Stimulated activated CD8-positive, alpha-beta memory T cell treated with anti-CD3 and anti-CD28 coated beads, Interleukin-15, amount 100 ng/mL, for 1 hour (primary cell): ENCODE results near the gene NXPH4.

Experiments
- DNase-seq: peaks from one replicate; pipeline ENCODE4 v3.0.0-alpha.2; 2020; ENCODE audit warnings: low read depth

The NXPH4 gene

GRCh38 chr12:57183939-57184725 lies 32.5 kb upstream of the NXPH4 start:
- DNase-seq = no peak

GRCh38 chr12:57185403-57185802 lies 31.2 kb upstream of the NXPH4 start:
- no peak for DNase-seq

- no peak for DNase-seq
These were observed 30.6 kb upstream of the NXPH4 start for GRCh38 chr12:57185906-57186508.

- DNase-seq = no peak
These were observed 29.1 kb upstream of the NXPH4 start for GRCh38 chr12:57187222-57188089.

- no peak for DNase-seq
These were observed 28.5 kb upstream of the NXPH4 start for GRCh38 chr12:57188090-57188425.

GRCh38 chr12:57190037-57190436 lies 26.6 kb upstream of the NXPH4 start:
- no peak for DNase-seq

- no peak for DNase-seq
These were observed 25.8 kb upstream of the NXPH4 start for GRCh38 chr12:57190821-57191220.

- DNase-seq = no peak
These were observed 25.2 kb upstream of the NXPH4 start for GRCh38 chr12:57191410-57191809.

- DNase-seq = no peak
These were observed 23.7 kb upstream of the NXPH4 start for GRCh38 chr12:57192920-57193319.

- no peak for DNase-seq
These were observed 22.8 kb upstream of the NXPH4 start for GRCh38 chr12:57193706-57194245.

- no peak for DNase-seq
These were observed 22.3 kb upstream of the NXPH4 start for GRCh38 chr12:57194253-57194652.

GRCh38 chr12:57195186-57195585 lies 21.4 kb upstream of the NXPH4 start:
- DNase-seq = no peak

GRCh38 chr12:57195611-57196371 lies 20.8 kb upstream of the NXPH4 start:
- no peak for DNase-seq

GRCh38 chr12:57196439-57196838 lies 20.2 kb upstream of the NXPH4 start:
- no peak for DNase-seq

GRCh38 chr12:57196956-57197355 lies 19.6 kb upstream of the NXPH4 start:
- DNase-seq = no peak

GRCh38 chr12:57198329-57198728 lies 18.3 kb upstream of the NXPH4 start:
- no peak for DNase-seq

- no peak for DNase-seq
These were observed 17.4 kb upstream of the NXPH4 start for GRCh38 chr12:57199191-57199590.

- DNase-seq = no peak
These were observed 16.1 kb upstream of the NXPH4 start for GRCh38 chr12:57200497-57200896.

- DNase-seq = no peak
These were observed 15.4 kb upstream of the NXPH4 start for GRCh38 chr12:57201219-57201618.

GRCh38 chr12:57201631-57202030 lies 15.0 kb upstream of the NXPH4 start:
- no peak for DNase-seq

- no peak for DNase-seq
These were observed 14.3 kb upstream of the NXPH4 start for GRCh38 chr12:57202321-57202720.

GRCh38 chr12:57203201-57203600 lies 13.4 kb upstream of the NXPH4 start:
- no peak for DNase-seq
